Neural progenitor cell (in vitro differentiated cells): ENCODE data around the gene CAMK2A.

ENCODE experiments used
- CTCF ChIP-seq: fragments of 200-600 bp; sonication (generic); IDR thresholded peaks from 2 replicates; pipeline ENCODE4 v1.5.1; 2017; ENCODE audit warnings: antibody characterized with exemption, mild to moderate bottlenecking
- EZH2 ChIP-seq: fragments of 200-600 bp; sonication (generic); IDR thresholded peaks from 2 replicates; pipeline ENCODE4 v1.6.1; 2017; ENCODE audit warnings: antibody characterized with exemption, mild to moderate bottlenecking, moderate library complexity

- no peak for TF ChIP-seq EZH2
- TF ChIP-seq CTCF: no peak
Observed at GRCh38 chr5:150278916-150279315, 10.7 kb downstream of the CAMK2A start.
